ENCODE data around the gene PAK5. TPM values are rescaled to one million over a fixed set of nuclear protein-coding genes. Genes with fewer than 3 reads are reported as not detected.
A peak's percentile ranks its signal among the peaks of the same experiment; 100 is the strongest.

Gene PAK5
- total and polyA plus RNA-seq, 2 of the 13 experiments (the other 11 are each of a cell fraction or from before 2014, with no cell fraction given) = not detected

DNA sequence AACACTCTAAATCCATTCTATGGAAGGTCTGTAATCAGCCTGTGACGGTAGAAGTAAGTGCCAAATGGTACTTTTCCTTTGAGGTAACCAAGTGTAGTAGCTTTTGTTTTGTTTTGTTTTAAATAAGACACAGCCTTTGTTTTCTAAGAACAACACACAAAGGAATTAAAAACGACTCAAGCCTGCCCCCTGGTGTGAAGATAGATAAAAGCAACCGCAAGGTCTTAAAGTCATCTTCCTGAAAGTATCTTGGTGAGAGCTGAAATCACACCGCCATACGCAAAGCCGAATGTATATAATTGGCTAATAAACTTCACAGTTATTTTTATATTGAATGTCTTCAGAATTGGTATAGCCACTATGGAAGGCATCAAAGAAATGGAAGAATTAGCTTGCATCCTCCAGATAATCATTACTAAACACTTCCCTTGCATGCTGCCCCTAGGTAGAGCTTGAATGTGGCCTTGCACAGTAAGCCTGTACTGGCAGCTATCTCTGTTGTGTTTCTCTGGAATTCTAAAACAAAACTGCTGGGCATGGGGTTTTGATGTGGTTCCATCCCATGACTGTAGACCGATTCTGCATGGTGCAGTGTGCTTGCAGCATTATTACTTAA, 228.9 kb downstream of the PAK5 start (continued):
- TF ChIP-seq, protein P1, sequence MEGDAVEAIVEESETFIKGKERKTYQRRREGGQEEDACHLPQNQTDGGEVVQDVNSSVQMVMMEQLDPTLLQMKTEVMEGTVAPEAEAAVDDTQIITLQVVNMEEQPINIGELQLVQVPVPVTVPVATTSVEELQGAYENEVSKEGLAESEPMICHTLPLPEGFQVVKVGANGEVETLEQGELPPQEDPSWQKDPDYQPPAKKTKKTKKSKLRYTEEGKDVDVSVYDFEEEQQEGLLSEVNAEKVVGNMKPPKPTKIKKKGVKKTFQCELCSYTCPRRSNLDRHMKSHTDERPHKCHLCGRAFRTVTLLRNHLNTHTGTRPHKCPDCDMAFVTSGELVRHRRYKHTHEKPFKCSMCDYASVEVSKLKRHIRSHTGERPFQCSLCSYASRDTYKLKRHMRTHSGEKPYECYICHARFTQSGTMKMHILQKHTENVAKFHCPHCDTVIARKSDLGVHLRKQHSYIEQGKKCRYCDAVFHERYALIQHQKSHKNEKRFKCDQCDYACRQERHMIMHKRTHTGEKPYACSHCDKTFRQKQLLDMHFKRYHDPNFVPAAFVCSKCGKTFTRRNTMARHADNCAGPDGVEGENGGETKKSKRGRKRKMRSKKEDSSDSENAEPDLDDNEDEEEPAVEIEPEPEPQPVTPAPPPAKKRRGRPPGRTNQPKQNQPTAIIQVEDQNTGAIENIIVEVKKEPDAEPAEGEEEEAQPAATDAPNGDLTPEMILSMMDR (CRISPR knock-in tag; IDR thresholded peaks at IDR 0.05) = peak; percentile 76
- TF ChIP-seq, protein P2, sequence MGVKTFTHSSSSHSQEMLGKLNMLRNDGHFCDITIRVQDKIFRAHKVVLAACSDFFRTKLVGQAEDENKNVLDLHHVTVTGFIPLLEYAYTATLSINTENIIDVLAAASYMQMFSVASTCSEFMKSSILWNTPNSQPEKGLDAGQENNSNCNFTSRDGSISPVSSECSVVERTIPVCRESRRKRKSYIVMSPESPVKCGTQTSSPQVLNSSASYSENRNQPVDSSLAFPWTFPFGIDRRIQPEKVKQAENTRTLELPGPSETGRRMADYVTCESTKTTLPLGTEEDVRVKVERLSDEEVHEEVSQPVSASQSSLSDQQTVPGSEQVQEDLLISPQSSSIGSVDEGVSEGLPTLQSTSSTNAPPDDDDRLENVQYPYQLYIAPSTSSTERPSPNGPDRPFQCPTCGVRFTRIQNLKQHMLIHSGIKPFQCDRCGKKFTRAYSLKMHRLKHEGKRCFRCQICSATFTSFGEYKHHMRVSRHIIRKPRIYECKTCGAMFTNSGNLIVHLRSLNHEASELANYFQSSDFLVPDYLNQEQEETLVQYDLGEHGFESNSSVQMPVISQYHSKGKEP (CRISPR knock-in tag; IDR thresholded peaks at IDR 0.05) = no peak
- TF ChIP-seq HNRNPH1 (optimal IDR thresholded peaks at IDR 0.05; ENCODE audit: low read depth, low read length) (no peak), KLF6 (CRISPR knock-in tag; IDR thresholded peaks at IDR 0.05) (no peak), ELF4 (CRISPR knock-in tag; IDR thresholded peaks at IDR 0.05; ENCODE audit: borderline replicate concordance) (no peak), RFX3 (CRISPR knock-in tag; IDR thresholded peaks at IDR 0.05) (no peak), ZNF329 (CRISPR knock-in tag; IDR thresholded peaks at IDR 0.05; ENCODE audit: low read depth) (no peak), RAD21 (CRISPR knock-in tag; IDR thresholded peaks at IDR 0.05) (peak; percentile 72), MED1 (CRISPR knock-in tag; IDR thresholded peaks at IDR 0.05) (no peak), JUN (CRISPR knock-in tag; IDR thresholded peaks at IDR 0.05) (no peak), SMC3 (IDR thresholded peaks at IDR 0.05; ENCODE audit: low read length) (peak; percentile 93)
- TF ChIP-seq, protein P3, sequence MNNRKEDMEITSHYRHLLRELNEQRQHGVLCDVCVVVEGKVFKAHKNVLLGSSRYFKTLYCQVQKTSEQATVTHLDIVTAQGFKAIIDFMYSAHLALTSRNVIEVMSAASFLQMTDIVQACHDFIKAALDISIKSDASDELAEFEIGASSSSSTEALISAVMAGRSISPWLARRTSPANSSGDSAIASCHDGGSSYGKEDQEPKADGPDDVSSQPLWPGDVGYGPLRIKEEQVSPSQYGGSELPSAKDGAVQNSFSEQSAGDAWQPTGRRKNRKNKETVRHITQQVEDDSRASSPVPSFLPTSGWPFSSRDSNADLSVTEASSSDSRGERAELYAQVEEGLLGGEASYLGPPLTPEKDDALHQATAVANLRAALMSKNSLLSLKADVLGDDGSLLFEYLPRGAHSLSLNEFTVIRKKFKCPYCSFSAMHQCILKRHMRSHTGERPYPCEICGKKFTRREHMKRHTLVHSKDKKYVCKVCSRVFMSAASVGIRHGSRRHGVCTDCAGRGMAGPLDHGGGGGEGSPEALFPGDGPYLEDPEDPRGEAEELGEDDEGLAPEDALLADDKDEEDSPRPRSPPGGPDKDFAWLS (CRISPR knock-in tag; IDR thresholded peaks at IDR 0.05; ENCODE audit: borderline replicate concordance) = no peak
- TF ChIP-seq, protein P4, sequence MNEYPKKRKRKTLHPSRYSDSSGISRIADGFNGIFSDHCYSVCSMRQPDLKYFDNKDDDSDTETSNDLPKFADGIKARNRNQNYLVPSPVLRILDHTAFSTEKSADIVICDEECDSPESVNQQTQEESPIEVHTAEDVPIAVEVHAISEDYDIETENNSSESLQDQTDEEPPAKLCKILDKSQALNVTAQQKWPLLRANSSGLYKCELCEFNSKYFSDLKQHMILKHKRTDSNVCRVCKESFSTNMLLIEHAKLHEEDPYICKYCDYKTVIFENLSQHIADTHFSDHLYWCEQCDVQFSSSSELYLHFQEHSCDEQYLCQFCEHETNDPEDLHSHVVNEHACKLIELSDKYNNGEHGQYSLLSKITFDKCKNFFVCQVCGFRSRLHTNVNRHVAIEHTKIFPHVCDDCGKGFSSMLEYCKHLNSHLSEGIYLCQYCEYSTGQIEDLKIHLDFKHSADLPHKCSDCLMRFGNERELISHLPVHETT (CRISPR knock-in tag; conservative IDR thresholded peaks at IDR 0.05) = no peak
- TF ChIP-seq, protein P5, sequence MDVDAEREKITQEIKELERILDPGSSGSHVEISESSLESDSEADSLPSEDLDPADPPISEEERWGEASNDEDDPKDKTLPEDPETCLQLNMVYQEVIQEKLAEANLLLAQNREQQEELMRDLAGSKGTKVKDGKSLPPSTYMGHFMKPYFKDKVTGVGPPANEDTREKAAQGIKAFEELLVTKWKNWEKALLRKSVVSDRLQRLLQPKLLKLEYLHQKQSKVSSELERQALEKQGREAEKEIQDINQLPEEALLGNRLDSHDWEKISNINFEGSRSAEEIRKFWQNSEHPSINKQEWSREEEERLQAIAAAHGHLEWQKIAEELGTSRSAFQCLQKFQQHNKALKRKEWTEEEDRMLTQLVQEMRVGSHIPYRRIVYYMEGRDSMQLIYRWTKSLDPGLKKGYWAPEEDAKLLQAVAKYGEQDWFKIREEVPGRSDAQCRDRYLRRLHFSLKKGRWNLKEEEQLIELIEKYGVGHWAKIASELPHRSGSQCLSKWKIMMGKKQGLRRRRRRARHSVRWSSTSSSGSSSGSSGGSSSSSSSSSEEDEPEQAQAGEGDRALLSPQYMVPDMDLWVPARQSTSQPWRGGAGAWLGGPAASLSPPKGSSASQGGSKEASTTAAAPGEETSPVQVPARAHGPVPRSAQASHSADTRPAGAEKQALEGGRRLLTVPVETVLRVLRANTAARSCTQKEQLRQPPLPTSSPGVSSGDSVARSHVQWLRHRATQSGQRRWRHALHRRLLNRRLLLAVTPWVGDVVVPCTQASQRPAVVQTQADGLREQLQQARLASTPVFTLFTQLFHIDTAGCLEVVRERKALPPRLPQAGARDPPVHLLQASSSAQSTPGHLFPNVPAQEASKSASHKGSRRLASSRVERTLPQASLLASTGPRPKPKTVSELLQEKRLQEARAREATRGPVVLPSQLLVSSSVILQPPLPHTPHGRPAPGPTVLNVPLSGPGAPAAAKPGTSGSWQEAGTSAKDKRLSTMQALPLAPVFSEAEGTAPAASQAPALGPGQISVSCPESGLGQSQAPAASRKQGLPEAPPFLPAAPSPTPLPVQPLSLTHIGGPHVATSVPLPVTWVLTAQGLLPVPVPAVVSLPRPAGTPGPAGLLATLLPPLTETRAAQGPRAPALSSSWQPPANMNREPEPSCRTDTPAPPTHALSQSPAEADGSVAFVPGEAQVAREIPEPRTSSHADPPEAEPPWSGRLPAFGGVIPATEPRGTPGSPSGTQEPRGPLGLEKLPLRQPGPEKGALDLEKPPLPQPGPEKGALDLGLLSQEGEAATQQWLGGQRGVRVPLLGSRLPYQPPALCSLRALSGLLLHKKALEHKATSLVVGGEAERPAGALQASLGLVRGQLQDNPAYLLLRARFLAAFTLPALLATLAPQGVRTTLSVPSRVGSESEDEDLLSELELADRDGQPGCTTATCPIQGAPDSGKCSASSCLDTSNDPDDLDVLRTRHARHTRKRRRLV (CRISPR knock-in tag; IDR thresholded peaks at IDR 0.05) = no peak
- TF ChIP-seq, protein P6, sequence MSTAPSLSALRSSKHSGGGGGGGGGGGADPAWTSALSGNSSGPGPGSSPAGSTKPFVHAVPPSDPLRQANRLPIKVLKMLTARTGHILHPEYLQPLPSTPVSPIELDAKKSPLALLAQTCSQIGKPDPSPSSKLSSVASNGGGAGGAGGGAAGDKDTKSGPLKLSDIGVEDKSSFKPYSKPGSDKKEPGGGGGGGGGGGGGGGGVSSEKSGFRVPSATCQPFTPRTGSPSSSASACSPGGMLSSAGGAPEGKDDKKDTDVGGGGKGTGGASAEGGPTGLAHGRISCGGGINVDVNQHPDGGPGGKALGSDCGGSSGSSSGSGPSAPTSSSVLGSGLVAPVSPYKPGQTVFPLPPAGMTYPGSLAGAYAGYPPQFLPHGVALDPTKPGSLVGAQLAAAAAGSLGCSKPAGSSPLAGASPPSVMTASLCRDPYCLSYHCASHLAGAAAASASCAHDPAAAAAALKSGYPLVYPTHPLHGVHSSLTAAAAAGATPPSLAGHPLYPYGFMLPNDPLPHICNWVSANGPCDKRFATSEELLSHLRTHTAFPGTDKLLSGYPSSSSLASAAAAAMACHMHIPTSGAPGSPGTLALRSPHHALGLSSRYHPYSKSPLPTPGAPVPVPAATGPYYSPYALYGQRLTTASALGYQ (CRISPR knock-in tag; IDR thresholded peaks at IDR 0.05) = no peak
